Fibroblast of lung (primary cell): ENCODE data around the gene GH2. TPM values are rescaled to one million over a fixed set of nuclear protein-coding genes. Genes with fewer than 3 reads are reported as not detected.

ENCODE experiments used
- DNase-seq, 2 donors: peaks; one replicate each; pipeline versions ENCODE4 v3.0.0 to v3.0.0-alpha.2; 2010; ENCODE audit warnings: low read depth in 2 of 2
- H2AFZ ChIP-seq: 2 replicates; pipeline ENCODE4 v1.5.1; 2012; ENCODE audit warnings: low read length, control low read depth, inconsistent platforms
- H3K27ac ChIP-seq: 2 replicates; pipeline ENCODE4 v1.5.1; 2011; ENCODE audit warnings: low read length, control low read depth; ENCODE audit not compliant: insufficient read depth
- H3K27me3 ChIP-seq: 2 replicates; pipeline ENCODE4 v1.5.1; 2011; ENCODE audit warnings: mild to moderate bottlenecking, low read length; ENCODE audit not compliant: control insufficient read depth, insufficient read depth
- H3K36me3 ChIP-seq: 2 replicates; pipeline ENCODE4 v1.5.1; 2011; ENCODE audit warnings: low read length; ENCODE audit not compliant: control insufficient read depth, insufficient read depth
- H3K4me1 ChIP-seq: 2 replicates; pipeline ENCODE4 v1.5.1; 2011; ENCODE audit warnings: low read length; ENCODE audit not compliant: control insufficient read depth, insufficient read depth; ENCODE audit errors: extremely low read depth
- H3K4me2 ChIP-seq: 2 replicates; pipeline ENCODE4 v1.5.1; 2011; ENCODE audit warnings: low read length, control low read depth; ENCODE audit not compliant: insufficient read depth; ENCODE audit errors: extremely low read depth
- H3K4me3 ChIP-seq, 4 experiments: fragments of 200-600 bp in 1 of 4; sonication (generic) in 1 of 4; replicated peaks in 1 of 4; 2 replicates each; pipeline ENCODE4 v1.5.1; 2011 to 2016; ENCODE audit warnings: low read length in 4 of 4, low read depth in 3 of 4, mild to moderate bottlenecking in 3 of 4, control low read depth in 2 of 4, inconsistent platforms in 1 of 4, mixed read lengths in 1 of 4; ENCODE audit not compliant: insufficient read depth in 1 of 4; ENCODE audit errors: control extremely low read depth in 1 of 4
- H3K79me2 ChIP-seq: 2 replicates; pipeline ENCODE4 v1.5.1; 2012; ENCODE audit warnings: mild to moderate bottlenecking, low read length, inconsistent platforms; ENCODE audit not compliant: control insufficient read depth, insufficient read depth
- H3K9ac ChIP-seq: 2 replicates; pipeline ENCODE4 v1.5.1; 2011; ENCODE audit warnings: mild to moderate bottlenecking, low read length, control low read depth; ENCODE audit not compliant: insufficient read depth
- H3K9me3 ChIP-seq: 2 replicates; pipeline ENCODE4 v1.5.1; 2012; ENCODE audit warnings: low read depth, low read length; ENCODE audit not compliant: control insufficient read depth, insufficient read depth
- H4K20me1 ChIP-seq: 2 replicates; pipeline ENCODE4 v1.5.1; 2011; ENCODE audit warnings: low read length; ENCODE audit not compliant: control insufficient read depth, insufficient read depth; ENCODE audit errors: extremely low read depth
- EZH2 ChIP-seq: IDR thresholded peaks from 2 replicates; pipeline ENCODE4 v1.5.1; 2012; ENCODE audit warnings: low read length, control low read depth, mild to moderate bottlenecking; ENCODE audit errors: missing control alignments
- polyA plus RNA-seq, 2 donors: library from polyadenylated mRNA; depleted of rRNA in 1 of 2; stranded (reverse) in 1 of 2; unstranded in 1 of 2; fragments of >200 nt; gene quantifications; 2 replicates each; pipeline ENCODE4 v1.2.1, GENCODE V29; 2011 to 2012; ENCODE audit warnings: missing spikeins in 1 of 2
- total RNA-seq: library from RNA; depleted of rRNA; stranded (reverse); fragments of >200 nt; gene quantifications from 2 replicates; pipeline ENCODE4 v1.2.1, GENCODE V29; 2014
- TF ChIP-seq, protein P1 (sequence below), 2 donors: IDR thresholded peaks in 1 of 2; conservative IDR thresholded peaks in 1 of 2; 1 replicate in 1 of 2; 2 replicates in 1 of 2; pipeline ENCODE4 v1.5.1; 2011 to 2012; ENCODE audit warnings: low read length in 2 of 2, control low read depth in 1 of 2, inconsistent platforms in 1 of 2, low read depth in 1 of 2, mild to moderate bottlenecking in 1 of 2

The GH2 gene
- total and polyA plus RNA-seq, 2 donors (not counting 1 experiment from before 2014, with no cell fraction given): not detected

DNA sequence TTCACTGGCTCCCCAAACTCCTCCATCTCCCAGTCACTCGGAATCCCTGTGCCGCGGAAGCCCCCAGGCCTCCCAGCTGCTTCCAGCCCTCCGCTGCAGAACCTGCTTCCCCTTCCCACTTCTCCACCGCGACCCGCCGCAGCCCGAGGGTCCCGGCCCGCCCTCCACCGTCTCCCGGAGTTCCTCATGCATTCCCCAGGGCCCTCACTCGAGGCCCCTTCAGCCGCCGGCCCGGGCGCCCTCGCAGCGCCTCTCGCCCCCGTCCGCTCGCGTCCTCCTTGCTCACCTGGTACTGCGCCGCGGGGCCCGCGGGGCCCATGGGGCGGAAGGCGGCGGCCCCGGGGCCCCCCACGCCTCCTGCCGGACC lies 39.6 kb downstream of the GH2 start:
- Histone ChIP-seq H3K9ac (peak overlapping the region; percentile 67), H3K9me3 (no peaks in the 10 kb centered on the region), H3K36me3 (no peaks in the 10 kb centered on the region), H3K79me2 (peaks cover 45% of the 10 kb centered on the region), H3K27ac (peak overlapping the region; percentile 75), H2AFZ (no peak overlapping the region), H3K4me3 (peak overlapping the region; percentile 53 to 83 (median 76)), H3K4me1 (peaks cover 20% of the 10 kb centered on the region), H4K20me1 (no peaks in the 10 kb centered on the region), H3K27me3 (no peaks in the 10 kb centered on the region), H3K4me2 (peak overlapping the region; percentile 96)
- TF ChIP-seq, protein P1, sequence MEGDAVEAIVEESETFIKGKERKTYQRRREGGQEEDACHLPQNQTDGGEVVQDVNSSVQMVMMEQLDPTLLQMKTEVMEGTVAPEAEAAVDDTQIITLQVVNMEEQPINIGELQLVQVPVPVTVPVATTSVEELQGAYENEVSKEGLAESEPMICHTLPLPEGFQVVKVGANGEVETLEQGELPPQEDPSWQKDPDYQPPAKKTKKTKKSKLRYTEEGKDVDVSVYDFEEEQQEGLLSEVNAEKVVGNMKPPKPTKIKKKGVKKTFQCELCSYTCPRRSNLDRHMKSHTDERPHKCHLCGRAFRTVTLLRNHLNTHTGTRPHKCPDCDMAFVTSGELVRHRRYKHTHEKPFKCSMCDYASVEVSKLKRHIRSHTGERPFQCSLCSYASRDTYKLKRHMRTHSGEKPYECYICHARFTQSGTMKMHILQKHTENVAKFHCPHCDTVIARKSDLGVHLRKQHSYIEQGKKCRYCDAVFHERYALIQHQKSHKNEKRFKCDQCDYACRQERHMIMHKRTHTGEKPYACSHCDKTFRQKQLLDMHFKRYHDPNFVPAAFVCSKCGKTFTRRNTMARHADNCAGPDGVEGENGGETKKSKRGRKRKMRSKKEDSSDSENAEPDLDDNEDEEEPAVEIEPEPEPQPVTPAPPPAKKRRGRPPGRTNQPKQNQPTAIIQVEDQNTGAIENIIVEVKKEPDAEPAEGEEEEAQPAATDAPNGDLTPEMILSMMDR (conservative IDR thresholded peaks at IDR 0.05 in 1 of 2, IDR thresholded peaks at IDR 0.05 in 1 of 2; ENCODE audit: low read depth in 1 of 2, low read length in 2 of 2): no peak
- TF ChIP-seq EZH2: no peak
- peak in 1 of 2 donors; percentile 14 for DNase-seq

DNA sequence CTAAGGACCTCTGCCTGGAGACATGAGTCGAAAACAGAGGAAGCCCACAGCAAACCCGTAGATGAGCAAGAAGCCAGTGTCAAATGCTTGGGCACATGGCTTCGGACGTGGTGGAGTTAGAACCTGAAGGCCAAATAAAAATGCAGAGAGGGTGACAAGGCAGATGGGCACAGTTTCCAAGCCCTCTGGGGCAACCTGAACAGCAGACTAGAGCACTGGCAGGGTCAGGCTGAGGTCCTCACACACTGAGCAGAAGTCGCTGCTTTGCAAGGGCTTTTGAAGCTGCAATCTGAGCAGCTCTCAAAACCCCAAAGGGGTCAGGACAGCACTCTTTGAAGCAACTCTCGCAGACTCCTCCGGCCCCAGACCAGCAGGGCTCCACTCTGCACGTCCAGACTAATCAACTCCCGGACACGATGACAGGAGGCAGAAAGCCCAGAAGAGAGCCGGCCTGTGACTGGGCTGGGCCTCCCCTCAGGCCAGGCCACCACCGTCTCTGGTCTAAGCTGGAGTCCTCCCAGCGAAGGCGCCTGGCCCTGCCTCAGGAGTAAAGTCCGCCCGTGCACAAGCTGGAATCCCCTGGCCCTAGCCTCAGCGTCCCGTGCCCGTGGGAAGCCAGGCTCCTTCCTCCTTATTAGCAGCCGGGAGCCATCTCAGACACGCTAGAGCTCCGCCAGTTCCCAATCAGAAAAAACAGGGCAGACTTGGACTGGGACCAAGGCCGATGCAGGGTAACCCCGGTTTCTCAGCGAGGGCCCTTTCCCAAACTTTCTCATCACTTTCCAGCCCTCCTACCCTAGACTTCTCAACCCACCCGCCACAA lies 40.2 kb downstream of the GH2 start:
- H3K27me3 ChIP-seq: no peaks in the 10 kb centered on the region
- peak overlapping the region; percentile 96 for H3K4me2 ChIP-seq
- peaks cover 20% of the 10 kb centered on the region for H3K4me1 ChIP-seq
- H3K79me2 ChIP-seq: peaks cover 47% of the 10 kb centered on the region
- TF ChIP-seq EZH2: no peak
- TF ChIP-seq, protein P1 (conservative IDR thresholded peaks at IDR 0.05 in 1 of 2, IDR thresholded peaks at IDR 0.05 in 1 of 2; ENCODE audit: low read depth in 1 of 2, low read length in 2 of 2): no peak
- no peaks in the 10 kb centered on the region for H3K9me3 ChIP-seq
- H3K9ac ChIP-seq: peak overlapping the region; percentile 67
- DNase-seq: peak; percentile 32 to 65
- no peaks in the 10 kb centered on the region for H4K20me1 ChIP-seq
- H3K4me3 ChIP-seq: peak overlapping the region; percentile 53 to 83 (median 76)
- peak overlapping the region; percentile 75 for H3K27ac ChIP-seq
- no peak overlapping the region for H2AFZ ChIP-seq
- peaks cover 1% of the 10 kb centered on the region for H3K36me3 ChIP-seq

DNA sequence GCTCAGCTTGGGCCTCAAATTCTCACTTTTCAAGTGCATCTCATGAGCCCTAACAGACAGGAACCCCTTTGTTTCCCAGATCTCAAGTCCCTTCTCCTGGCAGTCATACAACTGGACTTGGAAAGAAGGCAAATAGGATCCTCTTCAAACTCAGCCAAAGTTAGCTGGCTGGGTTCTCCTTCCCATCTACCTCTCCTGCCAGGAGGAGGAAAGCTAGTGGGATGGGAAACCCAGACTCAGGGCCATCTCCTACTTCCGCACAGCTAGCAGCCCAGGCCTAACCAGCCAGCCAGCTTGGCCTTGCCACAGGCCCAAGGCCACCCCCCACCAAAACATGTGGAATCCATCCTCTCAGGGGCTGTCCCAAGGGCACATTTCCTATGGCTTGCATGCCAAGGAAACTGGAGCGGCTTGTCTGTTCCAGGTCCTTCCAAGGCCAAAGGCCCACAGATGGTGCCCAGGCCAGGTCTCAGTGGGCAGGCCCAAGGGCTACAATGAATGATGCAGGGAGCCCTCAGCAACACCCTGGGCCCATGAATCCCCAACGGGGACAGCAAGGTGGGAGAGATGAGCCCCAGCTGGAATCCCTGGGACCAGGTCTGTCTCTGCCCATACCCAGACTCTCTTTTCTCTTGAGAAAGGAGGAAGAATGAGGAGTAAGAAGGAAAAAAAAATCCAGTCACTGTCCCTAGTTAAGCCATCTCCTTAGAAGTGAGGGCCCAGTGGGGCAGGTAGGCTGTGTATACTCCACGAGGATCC lies 41.0 kb downstream of the GH2 start:
- Histone ChIP-seq H3K4me2 (peak overlapping the region; percentile 96), H3K79me2 (peaks cover 47% of the 10 kb centered on the region), H2AFZ (no peak overlapping the region), H3K9ac (peak overlapping the region; percentile 26), H3K27me3 (no peaks in the 10 kb centered on the region), H3K9me3 (no peaks in the 10 kb centered on the region), H3K4me3 (peak overlapping the region; percentile 53 to 83 (median 76)), H3K36me3 (peaks cover 1% of the 10 kb centered on the region), H4K20me1 (no peaks in the 10 kb centered on the region), H3K4me1 (peaks cover 20% of the 10 kb centered on the region), H3K27ac (peak overlapping the region; percentile 75)
- DNase-seq: peak in 1 of 2 donors; percentile 33
- TF ChIP-seq EZH2: no peak
- TF ChIP-seq, protein P1 (conservative IDR thresholded peaks at IDR 0.05 in 1 of 2, IDR thresholded peaks at IDR 0.05 in 1 of 2; ENCODE audit: low read depth in 1 of 2, low read length in 2 of 2): no peak
